HG03520 (cell line): ENCODE data around the gene PLCH1.
A peak's percentile ranks its signal among the peaks of the same experiment; 100 is the strongest.

Experiments
- ATAC-seq: cut with Tn5 transposase; IDR thresholded peaks from one replicate; pipeline ENCODE4 v1.9.1; 2021; ENCODE audit warnings: mild to moderate bottlenecking, moderate library complexity; ENCODE audit not compliant: unreplicated experiment

The PLCH1 gene, protein sequence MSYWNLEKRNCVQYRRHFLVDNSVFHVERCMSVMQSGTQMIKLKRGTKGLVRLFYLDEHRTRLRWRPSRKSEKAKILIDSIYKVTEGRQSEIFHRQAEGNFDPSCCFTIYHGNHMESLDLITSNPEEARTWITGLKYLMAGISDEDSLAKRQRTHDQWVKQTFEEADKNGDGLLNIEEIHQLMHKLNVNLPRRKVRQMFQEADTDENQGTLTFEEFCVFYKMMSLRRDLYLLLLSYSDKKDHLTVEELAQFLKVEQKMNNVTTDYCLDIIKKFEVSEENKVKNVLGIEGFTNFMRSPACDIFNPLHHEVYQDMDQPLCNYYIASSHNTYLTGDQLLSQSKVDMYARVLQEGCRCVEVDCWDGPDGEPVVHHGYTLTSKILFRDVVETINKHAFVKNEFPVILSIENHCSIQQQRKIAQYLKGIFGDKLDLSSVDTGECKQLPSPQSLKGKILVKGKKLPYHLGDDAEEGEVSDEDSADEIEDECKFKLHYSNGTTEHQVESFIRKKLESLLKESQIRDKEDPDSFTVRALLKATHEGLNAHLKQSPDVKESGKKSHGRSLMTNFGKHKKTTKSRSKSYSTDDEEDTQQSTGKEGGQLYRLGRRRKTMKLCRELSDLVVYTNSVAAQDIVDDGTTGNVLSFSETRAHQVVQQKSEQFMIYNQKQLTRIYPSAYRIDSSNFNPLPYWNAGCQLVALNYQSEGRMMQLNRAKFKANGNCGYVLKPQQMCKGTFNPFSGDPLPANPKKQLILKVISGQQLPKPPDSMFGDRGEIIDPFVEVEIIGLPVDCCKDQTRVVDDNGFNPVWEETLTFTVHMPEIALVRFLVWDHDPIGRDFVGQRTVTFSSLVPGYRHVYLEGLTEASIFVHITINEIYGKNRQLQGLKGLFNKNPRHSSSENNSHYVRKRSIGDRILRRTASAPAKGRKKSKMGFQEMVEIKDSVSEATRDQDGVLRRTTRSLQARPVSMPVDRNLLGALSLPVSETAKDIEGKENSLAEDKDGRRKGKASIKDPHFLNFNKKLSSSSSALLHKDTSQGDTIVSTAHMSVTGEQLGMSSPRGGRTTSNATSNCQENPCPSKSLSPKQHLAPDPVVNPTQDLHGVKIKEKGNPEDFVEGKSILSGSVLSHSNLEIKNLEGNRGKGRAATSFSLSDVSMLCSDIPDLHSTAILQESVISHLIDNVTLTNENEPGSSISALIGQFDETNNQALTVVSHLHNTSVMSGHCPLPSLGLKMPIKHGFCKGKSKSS (N-terminal part only)

DNA sequence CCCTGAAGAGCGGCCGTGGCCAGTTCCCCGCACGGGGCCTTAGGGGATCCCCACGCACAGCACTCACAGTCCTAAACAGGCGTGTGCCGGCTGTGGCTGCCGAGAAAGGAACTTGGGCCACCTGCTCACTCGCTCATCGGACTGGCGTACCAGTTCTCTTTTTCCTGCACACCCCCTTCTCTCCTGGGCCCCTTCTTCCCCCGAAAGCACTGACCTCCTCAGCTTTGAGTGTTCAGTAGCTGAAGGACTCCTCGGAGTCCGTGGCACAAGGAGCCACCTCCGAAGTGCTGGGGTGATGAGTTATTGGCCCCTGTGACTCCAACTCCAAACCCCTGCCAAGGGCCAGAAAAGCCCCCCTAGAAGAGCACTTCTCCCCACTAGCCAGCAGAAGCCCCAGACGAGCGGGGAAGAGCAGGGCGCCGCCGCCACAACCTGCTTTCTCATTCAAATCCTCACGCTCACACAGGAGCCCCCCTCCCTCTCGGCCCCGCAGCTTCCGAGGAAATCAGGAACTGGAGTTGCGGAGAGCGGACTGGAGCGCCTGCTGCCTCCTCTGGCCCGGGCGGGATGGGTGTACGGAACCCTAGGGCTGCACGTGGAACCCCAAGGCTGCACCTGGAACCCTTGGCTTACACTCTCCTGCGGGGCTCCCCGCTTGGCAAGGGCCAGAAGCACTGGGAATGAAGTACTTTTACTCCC is at the start of gene PLCH1:
TSS of gene PLCH1 (minus strand) at position 446 of the 699 bp plus-strand sequence. CDS start 40,847 bp downstream, outside the sequence.
- peak; percentile 66 for ATAC-seq

DNA sequence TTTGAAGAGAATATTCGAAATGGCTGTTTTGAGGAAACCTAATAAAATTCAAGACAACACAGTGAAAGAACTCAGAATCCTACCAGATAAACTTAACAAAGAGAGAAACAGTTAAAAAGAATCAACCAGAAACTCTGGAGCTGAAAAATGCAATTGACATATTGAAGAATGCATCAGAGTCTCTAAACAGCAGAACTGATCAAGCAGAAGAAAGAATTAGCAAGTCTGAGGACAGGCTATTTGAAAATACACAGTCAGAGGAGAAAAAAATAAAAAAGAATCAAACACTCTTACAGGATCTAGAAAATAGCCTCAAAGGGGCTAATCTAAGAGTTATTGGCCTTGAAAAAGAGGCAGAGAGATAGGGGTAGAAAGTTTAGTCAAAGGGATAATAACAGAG is 47.7 kb upstream of the PLCH1 start:
- no peak for ATAC-seq

DNA sequence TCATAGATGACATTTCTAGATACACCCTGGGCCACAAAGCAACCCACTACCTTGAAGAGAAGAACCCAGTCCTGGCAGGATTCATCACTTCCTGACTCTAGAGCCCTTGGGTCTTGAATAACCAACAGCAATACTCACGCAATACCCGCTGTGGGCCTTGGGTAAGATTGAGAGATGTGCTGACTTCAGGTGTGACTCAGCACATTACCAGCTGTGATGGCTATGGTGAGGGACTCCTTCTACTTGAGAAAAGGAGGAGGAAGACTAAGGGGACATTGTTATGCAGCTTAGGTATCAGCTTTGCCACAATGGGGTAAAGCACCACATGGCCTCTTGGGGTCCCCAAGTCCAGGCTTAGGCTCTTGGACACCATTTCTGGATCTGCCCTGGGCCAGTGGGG is 46.3 kb upstream of the PLCH1 start:
- ATAC-seq, result no peak

DNA sequence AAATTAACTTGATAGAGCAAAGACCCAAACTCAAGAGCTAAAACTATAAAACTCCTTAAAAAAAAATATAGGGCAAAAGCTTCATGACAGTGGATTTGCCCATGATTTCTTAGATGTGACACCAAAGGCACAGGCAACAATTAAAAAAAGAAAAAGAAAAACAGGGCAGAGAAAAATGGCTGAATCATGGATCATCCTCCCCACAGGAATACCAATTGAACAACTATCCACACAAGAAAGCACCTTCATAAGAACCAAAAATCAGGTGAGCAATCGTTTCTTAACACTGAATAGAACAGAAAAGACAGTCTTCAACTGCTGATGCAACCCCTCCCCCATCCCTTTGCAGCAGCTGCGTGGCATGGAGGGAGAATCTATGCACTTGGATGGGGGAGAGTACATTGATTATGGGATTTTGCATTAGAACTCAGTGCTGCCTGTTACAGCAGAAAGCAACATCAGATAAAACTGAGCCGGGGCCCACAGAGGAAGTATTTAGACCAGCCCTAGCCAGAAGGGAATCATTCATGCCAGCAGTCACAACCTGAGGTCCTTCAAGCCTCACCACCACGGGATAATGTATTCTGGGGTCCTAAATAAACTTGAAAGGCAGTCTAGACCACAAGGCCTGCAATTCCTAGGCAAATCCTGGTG is 45.5 kb upstream of the PLCH1 start:
- ATAC-seq, result no peak

DNA sequence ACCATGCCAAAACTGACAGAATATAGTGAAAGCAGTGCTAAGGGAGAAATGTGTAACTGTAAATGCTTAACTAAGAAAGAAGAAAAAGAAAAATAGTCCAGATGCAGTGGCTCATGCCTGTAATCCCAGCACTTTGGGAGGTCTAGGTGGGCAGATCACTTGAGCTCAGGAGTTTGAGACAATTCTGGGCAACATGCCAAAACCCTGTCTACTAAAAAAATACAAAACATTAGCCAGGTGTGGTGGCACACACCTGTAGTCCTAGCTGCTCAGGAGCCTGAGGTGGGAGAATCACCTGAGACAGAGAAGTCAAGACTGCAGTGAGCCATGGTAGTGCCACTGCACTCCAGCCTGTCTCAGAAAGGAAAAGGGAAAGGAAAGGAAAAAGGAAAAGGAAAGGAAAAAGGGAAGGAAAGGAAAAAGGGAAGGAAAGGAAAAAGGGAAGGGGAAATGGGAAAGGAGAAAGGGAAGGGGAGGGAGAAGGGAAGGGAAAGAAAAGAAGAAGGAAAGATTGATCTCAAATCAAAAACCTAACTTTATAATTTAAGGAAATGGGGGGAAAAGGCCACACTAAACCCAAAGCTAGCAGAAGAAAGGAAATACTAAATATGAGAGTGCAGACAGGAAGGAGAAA is 40.9 kb upstream of the PLCH1 start:
- ATAC-seq, result no peak

DNA sequence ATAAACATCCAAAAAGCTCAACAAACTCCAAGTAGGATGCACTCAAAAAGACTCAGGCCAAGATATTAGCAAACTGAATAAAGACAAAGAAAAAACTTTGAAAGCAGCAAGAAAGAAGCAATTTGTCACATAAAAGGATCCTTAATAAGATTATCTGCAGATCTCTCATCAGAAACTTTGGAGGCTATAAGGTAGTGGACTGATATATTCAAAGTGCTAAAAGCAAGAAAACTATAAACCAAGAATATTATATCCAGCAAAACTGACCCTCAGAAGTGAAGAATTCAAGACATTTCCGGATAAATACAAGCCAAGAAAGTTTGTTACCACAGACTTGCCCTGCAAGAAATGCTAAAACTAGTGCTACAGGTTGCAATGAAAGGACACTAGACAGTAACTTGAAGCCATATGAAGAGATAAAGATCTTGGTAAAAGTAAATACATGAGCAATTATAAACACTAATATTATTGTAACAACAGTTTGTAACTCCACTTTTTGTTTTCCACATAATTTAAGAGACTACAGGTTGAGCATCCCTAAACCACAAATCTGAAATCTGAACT is 37.6 kb upstream of the PLCH1 start:
- no peak for ATAC-seq

DNA sequence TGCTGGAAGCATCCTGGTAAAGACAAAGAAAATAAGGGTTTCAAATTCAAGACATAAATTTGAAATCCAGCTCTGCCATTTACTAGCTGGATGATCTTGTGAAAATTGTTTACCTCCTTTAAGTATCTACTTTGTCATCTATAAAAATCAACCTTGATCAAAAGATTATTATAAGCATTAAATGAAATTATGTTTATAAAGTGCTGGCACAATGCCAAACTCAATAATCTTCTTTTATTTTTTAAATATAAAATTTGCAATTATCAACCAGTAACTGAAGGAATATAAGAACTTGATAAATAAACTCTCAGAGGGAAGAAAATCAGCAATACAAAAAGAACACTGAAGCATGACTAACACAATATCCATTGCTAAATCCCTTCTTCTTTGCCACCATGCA is 35.4 kb upstream of the PLCH1 start:
- no peak for ATAC-seq

DNA sequence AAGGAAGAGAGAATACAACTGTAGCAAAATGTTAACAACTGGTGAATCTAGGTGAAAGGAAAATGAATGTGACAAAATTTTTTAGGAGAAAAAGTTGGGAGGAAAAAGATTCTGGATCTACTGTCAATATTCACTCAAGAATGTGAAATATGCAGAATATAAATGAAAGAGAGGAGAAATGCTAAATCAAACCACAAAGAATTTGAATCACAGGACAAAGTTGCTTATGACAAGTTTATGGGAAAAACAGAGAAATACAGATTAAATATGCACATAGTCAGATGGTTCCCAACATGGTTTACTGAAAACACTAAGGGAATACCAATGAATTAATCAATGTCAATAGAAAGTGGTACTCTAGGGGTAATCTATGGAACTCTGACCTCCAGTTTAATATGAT is 33.6 kb upstream of the PLCH1 start:
- no peak for ATAC-seq

DNA sequence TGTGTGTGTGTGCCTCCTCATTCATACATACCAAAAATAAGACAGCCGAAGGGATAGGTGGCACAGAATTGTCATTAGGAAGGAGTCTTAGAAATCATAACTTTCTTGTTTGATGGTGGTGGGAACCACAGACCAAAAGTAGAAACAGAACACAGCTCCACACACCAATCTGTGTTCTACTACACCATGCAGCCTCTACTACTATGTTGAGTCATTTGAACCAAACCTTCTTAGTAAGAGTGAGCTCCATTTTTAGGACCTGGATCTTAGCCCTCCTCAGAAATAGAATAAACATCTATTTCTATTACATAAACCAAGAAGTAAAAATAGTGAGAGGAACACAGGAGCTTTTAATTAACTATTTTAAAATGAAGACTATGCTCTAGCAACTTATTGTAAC is 27.9 kb upstream of the PLCH1 start:
- no peak for ATAC-seq

DNA sequence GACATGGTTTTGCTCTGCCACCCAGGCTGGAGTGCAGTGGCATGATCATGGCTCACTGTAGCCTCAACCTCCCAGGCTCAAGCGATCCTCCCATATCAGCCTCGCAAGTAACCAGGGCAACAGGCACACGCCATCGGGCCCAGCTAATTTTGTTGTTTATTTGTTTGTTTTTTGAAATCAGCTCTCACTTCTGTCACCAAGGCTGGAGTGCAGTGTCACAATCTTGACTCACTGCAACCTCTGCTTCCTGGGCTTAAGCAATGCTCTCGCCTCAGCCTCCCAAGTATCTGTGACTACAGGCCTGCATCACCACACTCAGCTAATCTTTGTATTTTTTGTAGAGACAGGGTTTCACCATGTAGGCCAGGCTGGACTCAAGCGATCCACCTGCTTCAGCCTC is 26.3 kb upstream of the PLCH1 start:
- no peak for ATAC-seq

DNA sequence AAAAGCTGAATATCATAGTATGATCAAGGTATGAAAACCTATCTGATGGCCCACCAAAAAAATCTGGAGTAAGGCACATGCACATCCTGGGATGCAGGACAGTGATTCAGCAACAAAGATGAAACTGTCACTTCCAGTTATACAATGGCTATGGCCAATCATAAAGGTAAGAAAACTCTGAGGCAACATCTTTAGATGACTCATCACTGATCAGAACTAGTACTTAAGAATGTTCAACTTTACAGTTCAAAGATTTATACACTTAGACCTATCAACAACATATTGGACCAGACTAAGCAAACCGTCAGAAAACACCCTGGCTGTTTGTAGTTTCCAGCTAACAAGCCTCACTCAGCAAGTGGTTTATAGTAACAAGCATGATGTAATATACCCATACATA is 21.3 kb upstream of the PLCH1 start:
- no peak for ATAC-seq

DNA sequence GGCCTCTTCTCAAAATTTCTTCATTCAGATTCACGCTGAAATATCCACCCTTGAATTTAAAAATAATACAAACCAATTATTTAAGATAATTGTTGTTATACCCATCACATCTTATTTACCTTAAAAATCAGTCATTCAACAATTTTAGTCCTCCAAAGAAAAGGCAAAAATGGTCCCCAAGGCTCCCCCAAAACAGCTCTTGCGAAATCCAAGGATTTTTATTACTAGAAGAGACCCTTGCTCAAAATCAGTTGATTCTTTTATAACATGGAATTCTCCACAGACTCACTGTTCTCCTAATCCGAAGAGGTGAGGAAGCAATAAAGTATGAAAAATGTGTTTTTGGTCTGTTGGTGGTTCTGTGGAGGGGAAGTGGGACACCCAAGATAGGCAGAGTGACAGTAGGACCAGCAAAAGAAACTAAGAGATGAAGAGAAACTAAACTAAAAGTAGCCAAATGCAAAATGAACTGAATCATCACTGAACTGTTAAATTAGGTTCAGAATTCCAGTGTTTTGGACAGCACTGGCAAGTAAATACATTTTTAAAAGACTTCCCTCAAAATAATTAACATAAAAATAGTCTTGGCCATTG is 19.1 kb upstream of the PLCH1 start:
- no peak for ATAC-seq

DNA sequence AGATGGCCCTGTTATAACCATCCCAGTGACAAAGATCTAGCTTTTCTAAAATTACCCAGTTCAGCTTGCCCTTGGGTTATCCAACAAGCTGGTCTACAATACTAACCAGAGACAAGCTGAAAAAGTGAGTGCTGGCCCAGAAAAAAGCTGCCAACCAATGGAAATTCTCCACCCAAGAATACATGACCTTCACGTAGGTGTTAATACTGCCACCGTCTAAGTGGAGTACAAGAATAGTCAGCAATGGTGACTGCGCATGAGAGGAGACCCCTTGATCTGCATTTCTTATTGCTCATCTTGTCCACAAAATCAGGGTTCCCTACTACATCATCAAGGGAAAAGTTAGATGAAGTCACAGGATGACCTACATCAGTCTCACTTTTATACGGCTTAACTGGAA is 15.8 kb upstream of the PLCH1 start:
- ATAC-seq, result no peak

DNA sequence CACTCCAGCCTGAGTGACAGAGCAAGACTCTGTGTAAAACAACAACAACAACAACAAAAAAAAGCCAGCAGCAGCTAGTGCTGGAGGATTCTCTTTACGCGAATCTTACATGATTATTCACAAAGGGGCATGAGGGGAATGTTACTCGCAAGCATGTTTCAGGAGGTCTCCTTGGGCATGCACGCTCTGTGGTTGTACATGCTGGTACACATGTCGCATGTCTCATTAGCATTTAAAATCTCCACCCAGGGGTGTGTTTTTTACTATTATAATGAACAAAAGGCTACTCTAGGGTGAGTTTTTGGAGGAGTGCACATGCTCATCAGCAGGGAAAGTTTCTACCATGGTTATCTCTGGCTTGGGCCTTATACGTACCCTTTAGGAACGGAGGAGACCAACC is 12.7 kb upstream of the PLCH1 start:
- ATAC-seq, result no peak

DNA sequence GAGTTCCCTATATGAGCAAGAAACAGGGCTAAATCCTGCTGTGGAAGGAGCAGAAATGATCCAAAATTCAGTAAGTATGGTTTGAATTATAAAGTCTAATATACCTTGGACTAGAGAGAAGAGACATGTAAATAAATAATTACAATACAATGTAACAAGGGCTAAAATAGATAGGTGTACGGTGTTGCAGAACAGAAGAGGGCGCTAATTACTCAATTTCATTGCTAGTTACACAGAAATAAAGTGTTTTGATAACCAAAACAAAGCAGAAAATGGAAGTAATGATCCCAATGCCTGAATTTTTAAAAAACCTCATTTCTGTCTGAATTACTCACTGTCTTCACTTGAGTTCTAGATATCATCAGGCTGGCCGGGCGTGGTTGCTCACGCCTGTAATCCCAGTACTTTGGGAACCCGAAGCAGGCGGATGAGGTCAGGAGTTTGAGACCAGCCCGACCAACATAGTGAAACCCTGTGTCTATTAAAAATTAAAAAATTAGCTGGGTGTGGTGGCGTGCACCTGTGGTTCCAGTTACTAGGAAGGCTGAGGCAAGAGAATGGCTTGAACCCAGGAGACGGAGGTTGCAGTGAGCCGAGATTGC is 8.3 kb upstream of the PLCH1 start:
- ATAC-seq, result peak; percentile 50

DNA sequence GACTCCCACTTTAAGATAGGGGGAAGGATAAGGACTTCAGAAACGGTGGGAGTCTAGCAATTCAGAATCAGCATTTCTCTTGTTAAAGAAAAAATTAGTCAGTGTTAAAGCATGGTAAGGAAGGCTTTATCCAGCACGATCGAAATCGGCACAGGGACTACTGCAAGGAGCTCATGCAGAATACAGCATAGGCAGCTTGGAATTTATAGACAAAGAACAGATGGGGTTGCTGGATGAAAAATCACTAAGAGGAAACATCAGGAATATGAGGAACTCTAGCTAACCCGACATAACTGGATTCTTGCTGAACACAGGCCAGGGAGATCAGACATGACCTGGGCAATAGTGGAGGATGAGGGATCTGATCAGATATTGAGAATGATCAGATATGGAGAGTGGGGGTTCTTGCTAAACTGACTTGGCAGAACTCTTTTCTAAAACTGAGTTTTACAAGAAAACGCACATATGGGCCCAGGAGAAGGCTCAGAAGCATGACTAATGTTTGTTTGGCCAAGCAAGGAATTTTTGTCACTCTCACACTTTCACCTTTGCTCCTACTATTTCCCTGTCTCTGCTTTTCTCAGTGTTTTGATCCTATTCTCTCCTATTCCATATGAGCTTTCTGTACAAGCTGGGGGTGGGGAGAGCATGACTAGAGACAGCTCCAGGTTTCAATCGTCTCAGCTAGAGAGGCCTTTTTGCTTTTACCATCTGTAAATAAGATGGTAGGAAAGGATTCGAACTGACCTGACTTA is 3.9 kb upstream of the PLCH1 start:
- ATAC-seq, result no peak

DNA sequence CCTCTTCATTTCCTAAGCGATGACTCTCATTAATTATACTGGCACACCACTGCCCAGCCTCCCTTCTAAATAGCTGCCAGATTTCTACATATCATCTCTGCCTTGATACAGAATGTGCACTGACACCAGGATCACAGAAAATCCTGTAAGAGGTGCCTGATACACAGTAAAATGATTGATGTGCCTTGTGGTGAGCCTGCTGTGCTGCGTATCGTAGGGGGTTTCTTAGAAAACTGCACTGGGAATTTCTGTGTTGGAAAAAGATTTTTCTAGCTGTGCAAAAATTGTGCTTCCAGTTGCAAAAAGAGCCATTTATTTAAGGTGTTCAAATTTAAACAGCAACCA is 3.0 kb upstream of the PLCH1 start:
- no peak for ATAC-seq
